Natural killer cell (primary cell): Measurements from ENCODE around the gene UBALD2. TPM values are rescaled to one million over a fixed set of nuclear protein-coding genes. Genes with fewer than 3 reads are reported as not detected.

Source experiments
- ATAC-seq, 3 donors: fragments of 150-1000 bp in 2 of 3; fragments of 200-7000 bp in 1 of 3; cut with Tn5 transposase; 1 replicate in 1 of 3; 2 replicates in 2 of 3; pipeline ENCODE4 v1.10.0; 2021; ENCODE audit warnings: mild to moderate bottlenecking in 2 of 3, moderate library complexity in 2 of 3
- DNase-seq, 2 donors: peaks; one replicate each; pipeline versions ENCODE4 v3.0.0 to v3.0.0-alpha.2; 2013 to 2021; ENCODE audit warnings: mixed read lengths in 1 of 2
- H3K27ac ChIP-seq: one replicate; pipeline ENCODE4 v1.5.1; 2013; ENCODE audit warnings: mild to moderate bottlenecking, low read length
- H3K27me3 ChIP-seq: one replicate; pipeline ENCODE4 v1.6.1; 2013; ENCODE audit warnings: low read length; ENCODE audit not compliant: control insufficient read depth, insufficient read depth
- H3K36me3 ChIP-seq: one replicate; pipeline ENCODE4 v1.6.1; 2013; ENCODE audit warnings: low read length; ENCODE audit not compliant: control insufficient read depth, insufficient read depth
- H3K4me1 ChIP-seq: one replicate; pipeline ENCODE4 v1.6.1; 2013; ENCODE audit warnings: low read length; ENCODE audit not compliant: control insufficient read depth, insufficient read depth
- H3K4me3 ChIP-seq: one replicate; pipeline ENCODE4 v1.5.1; 2013; ENCODE audit warnings: low read length
- H3K9me3 ChIP-seq: one replicate; pipeline ENCODE4 v1.6.1; 2013; ENCODE audit warnings: low read length; ENCODE audit not compliant: control insufficient read depth, insufficient read depth
- H3K27ac Mint-ChIP-seq, 2 donors: one replicate each; pipeline ENCODE4 v1.8.0; 2022; ENCODE audit warnings: mild to moderate bottlenecking in 2 of 2, mixed read lengths in 2 of 2, moderate library complexity in 1 of 2
- H3K27me3 Mint-ChIP-seq, 2 donors: one replicate each; pipeline ENCODE4 v1.8.0; 2022; ENCODE audit warnings: low read depth in 2 of 2, mixed read lengths in 2 of 2
- H3K36me3 Mint-ChIP-seq: one replicate; pipeline ENCODE4 v1.8.0; 2022; ENCODE audit warnings: mixed read lengths
- H3K4me1 Mint-ChIP-seq, 2 donors: one replicate each; pipeline ENCODE4 v1.8.0; 2022; ENCODE audit warnings: mixed read lengths in 2 of 2
- H3K4me3 Mint-ChIP-seq: one replicate; pipeline ENCODE4 v1.8.0; 2022; ENCODE audit warnings: mild to moderate bottlenecking, moderate library complexity, mixed read lengths
- H3K9me3 Mint-ChIP-seq, 2 donors: one replicate each; pipeline ENCODE4 v1.8.0; 2022; ENCODE audit warnings: mixed read lengths in 2 of 2
- CTCF ChIP-seq: fragments of 200-600 bp; IDR thresholded peaks from one replicate; pipeline ENCODE4 v1.8.0; 2022; ENCODE audit warnings: antibody characterized with exemption
- WGBS: methylation state at CpG from one replicate; pipeline ENCODE4 v1.1.7; 2013; ENCODE audit warnings: missing lambda C conversion rate; ENCODE audit not compliant: insufficient coverage; 5-methylcytosine and 5-hydroxymethylcytosine counted together
- intact Hi-C: fragments of 100-400 bp; cut with micrococcal nuclease; formaldehyde crosslinking; loops from one replicate; pipeline ENCODE4 v1.14.2; 2022
- total RNA-seq, 4 donors: library from RNA; stranded (reverse); fragments of 120-200 nt in 1 of 4; gene quantifications; one replicate each; pipeline versions ENCODE4 v1.2.3 to v1.2.4, GENCODE V29; 2013 to 2022

UBALD2 gene
- total RNA-seq, 3 donors from 2014 or later (not counting 1 experiment from before 2014, with no cell fraction given), result 171 to 287 (median 189) TPM

GRCh38 chr17:76309461-76309860, 44.3 kb downstream of the UBALD2 start:
- peaks cover 28% of the 10 kb centered on the region for H3K36me3 ChIP-seq
- no peak for TF ChIP-seq CTCF
- intact Hi-C loops, result no loop called here
- no peaks in the 10 kb centered on the region for H3K4me1 ChIP-seq
- no peaks in the 10 kb centered on the region for H3K9me3 ChIP-seq
- H3K27ac Mint-ChIP-seq, result no peak overlapping the region
- ATAC-seq (no peak), DNase-seq (no peak)
- H3K27ac ChIP-seq, result no peak overlapping the region
- H3K4me1 Mint-ChIP-seq, result no peaks in the 10 kb centered on the region
- no peaks in the 10 kb centered on the region for H3K27me3 ChIP-seq
- H3K27me3 Mint-ChIP-seq, result no peaks in the 10 kb centered on the region
- 72% methylated on average over 4 of the region's 4 CpGs for WGBS
- H3K4me3 Mint-ChIP-seq, result no peak overlapping the region
- H3K36me3 Mint-ChIP-seq, result peaks cover 9% of the 10 kb centered on the region
- no peak overlapping the region for H3K4me3 ChIP-seq
- H3K9me3 Mint-ChIP-seq, result no peaks in the 10 kb centered on the region

- Histone ChIP-seq H3K9me3 (no peaks in the 10 kb centered on the region), H3K4me1 (no peaks in the 10 kb centered on the region), H3K4me3 (no peak overlapping the region), H3K27me3 (no peaks in the 10 kb centered on the region), H3K27ac (no peak overlapping the region), H3K36me3 (peaks cover 34% of the 10 kb centered on the region)
- peaks cover 0 to 6% of the 10 kb centered on the region in 2 donors for H3K4me1 Mint-ChIP-seq
- no peak overlapping the region for H3K4me3 Mint-ChIP-seq
- intact Hi-C loops, result no loop called here
- peaks cover 9% of the 10 kb centered on the region for H3K36me3 Mint-ChIP-seq
- TF ChIP-seq CTCF, result no peak
- H3K27me3 Mint-ChIP-seq, result no peaks in the 10 kb centered on the region
- H3K27ac Mint-ChIP-seq, result no peak overlapping the region
- WGBS, result 93% methylated on average over 6 of the region's 9 CpGs
- DNase-seq, result no peak
- H3K9me3 Mint-ChIP-seq, result no peaks in the 10 kb centered on the region
- no peak for ATAC-seq
These were observed 47.6 kb downstream of the UBALD2 start for GRCh38 chr17:76312735-76313134.

GRCh38 chr17:76314392-76315227, 49.5 kb downstream of the UBALD2 start:
- Histone ChIP-seq H3K27me3 (no peaks in the 10 kb centered on the region), H3K4me1 (no peaks in the 10 kb centered on the region), H3K9me3 (no peaks in the 10 kb centered on the region), H3K4me3 (no peak overlapping the region), H3K36me3 (peaks cover 37% of the 10 kb centered on the region), H3K27ac (no peak overlapping the region)
- intact Hi-C loops, result no loop called here
- no peak for TF ChIP-seq CTCF
- Mint-ChIP-seq H3K27ac (no peak overlapping the region), H3K27me3 (no peaks in the 10 kb centered on the region), H3K4me3 (no peak overlapping the region), H3K36me3 (peaks cover 9% of the 10 kb centered on the region), H3K4me1 (peaks cover 0 to 6% of the 10 kb centered on the region in 2 donors), H3K9me3 (no peaks in the 10 kb centered on the region)
- WGBS, result 98% methylated on average over 15 of the region's 15 CpGs
- ATAC-seq (no peak), DNase-seq (no peak)

- Histone ChIP-seq H3K9me3 (no peaks in the 10 kb centered on the region), H3K4me1 (no peaks in the 10 kb centered on the region), H3K36me3 (peaks cover 24% of the 10 kb centered on the region), H3K4me3 (no peak overlapping the region), H3K27ac (no peak overlapping the region), H3K27me3 (no peaks in the 10 kb centered on the region)
- DNase-seq (no peak), ATAC-seq (no peak)
- H3K4me1 Mint-ChIP-seq, result peaks cover 0 to 6% of the 10 kb centered on the region in 2 donors
- TF ChIP-seq CTCF, result no peak
- no peak overlapping the region for H3K4me3 Mint-ChIP-seq
- no peak overlapping the region for H3K27ac Mint-ChIP-seq
- peaks cover 9% of the 10 kb centered on the region for H3K36me3 Mint-ChIP-seq
- intact Hi-C loops, result no loop called here
- no peaks in the 10 kb centered on the region for H3K27me3 Mint-ChIP-seq
- H3K9me3 Mint-ChIP-seq, result no peaks in the 10 kb centered on the region
- WGBS, result 72% methylated on average over 2 of the region's 2 CpGs
These were observed 52.4 kb downstream of the UBALD2 start for GRCh38 chr17:76317535-76317934.
